A549 treated with ZK216348 at 1 μM for 4 hours (cell line): Measurements from ENCODE around the gene WFIKKN2. TPM values are rescaled to one million over a fixed set of nuclear protein-coding genes. Genes with fewer than 3 reads are reported as not detected.

Source experiments
- total RNA-seq: library from RNA; stranded (reverse); fragments of 200-300 nt; extraction: Qiagen RNA extraction; gene quantifications from 5 replicates; pipeline ENCODE4 v1.2.3, GENCODE V29; 2022; ENCODE audit warnings: low read depth

WFIKKN2 gene, protein sequence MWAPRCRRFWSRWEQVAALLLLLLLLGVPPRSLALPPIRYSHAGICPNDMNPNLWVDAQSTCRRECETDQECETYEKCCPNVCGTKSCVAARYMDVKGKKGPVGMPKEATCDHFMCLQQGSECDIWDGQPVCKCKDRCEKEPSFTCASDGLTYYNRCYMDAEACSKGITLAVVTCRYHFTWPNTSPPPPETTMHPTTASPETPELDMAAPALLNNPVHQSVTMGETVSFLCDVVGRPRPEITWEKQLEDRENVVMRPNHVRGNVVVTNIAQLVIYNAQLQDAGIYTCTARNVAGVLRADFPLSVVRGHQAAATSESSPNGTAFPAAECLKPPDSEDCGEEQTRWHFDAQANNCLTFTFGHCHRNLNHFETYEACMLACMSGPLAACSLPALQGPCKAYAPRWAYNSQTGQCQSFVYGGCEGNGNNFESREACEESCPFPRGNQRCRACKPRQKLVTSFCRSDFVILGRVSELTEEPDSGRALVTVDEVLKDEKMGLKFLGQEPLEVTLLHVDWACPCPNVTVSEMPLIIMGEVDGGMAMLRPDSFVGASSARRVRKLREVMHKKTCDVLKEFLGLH
- not detected in 5 replicates for total RNA-seq

GRCh38 chr17:50835301-50836234 is at the start of gene WFIKKN2:
TSS of gene WFIKKN2 (plus strand) at chr17:50835586. CDS start at chr17:50835938, 352 bp downstream.

DNA sequence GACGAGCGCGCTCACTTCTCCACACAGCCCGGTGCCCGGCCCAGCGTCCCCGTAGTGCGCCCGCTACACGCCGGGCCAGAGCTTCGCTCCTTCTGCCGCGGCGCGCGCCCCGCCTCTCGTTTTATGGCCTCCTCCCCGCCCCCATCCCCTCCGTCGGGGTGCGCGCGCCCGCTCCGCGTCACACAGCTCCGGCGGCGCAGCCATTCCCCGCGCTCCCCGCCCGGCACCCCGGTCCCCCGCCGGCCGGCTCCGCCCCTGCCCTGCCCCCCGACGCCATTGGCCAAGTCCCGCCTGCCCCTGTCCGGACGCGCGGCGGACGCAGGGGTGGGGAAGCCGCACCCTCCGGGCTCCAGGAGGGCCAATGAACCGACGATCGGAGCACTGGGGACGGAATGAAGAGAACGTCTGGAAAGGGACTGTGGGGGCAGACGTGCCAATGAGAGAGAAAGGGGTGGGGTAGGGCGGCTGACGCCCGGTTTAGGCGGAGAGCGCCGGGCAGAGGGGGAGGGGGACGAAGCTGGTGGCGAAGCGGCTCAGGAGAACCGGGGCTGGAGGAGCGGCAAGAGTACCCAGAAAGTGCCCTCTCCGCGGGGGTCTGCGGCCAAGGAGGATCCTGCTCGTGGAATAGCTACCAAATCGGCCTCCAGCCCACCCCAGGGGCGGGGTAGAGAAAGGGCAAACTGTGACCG is 31.0 kb downstream of the WFIKKN2 start, which contains the start of gene TOB1:
TSS of gene TOB1 (minus strand) at position 94 of the 689 bp plus-strand sequence. CDS start 2,337 bp downstream, outside the sequence.

Other genes with a start within 250 kb of the WFIKKN2 start
- gene ABCC3, start 200.7 kb upstream of the WFIKKN2 start, total RNA-seq, result 97.9 to 174 TPM (median 149 TPM) in 5 replicates
- 41.4 to 53.6 TPM (median 47.0 TPM) in 5 replicates for gene ANKRD40, start 127.7 kb upstream of the WFIKKN2 start, total RNA-seq
- gene LUC7L3, start 116.0 kb upstream of the WFIKKN2 start, total RNA-seq, result 77.3 to 174 TPM (median 89.9 TPM) in 5 replicates
- gene ANKRD40CL, start 68.1 kb upstream of the WFIKKN2 start, total RNA-seq, result not detected in 5 replicates
- gene TOB1, start 30.8 kb downstream of the WFIKKN2 start, total RNA-seq, result 80.0 to 99.5 TPM (median 88.9 TPM) in 5 replicates